Measurements from ENCODE around the gene PSD4. TPM values are rescaled to one million over a fixed set of nuclear protein-coding genes. Genes with fewer than 3 reads are reported as not detected.
A peak's percentile ranks its signal among the peaks of the same experiment; 100 is the strongest.

PSD4 gene
- total and polyA plus RNA-seq, 2 of the 8 experiments (the other 6 are each of a cell fraction or from before 2014, with no cell fraction given): 0.53 to 1.2 TPM

- Histone ChIP-seq H3K79me2 (ENCODE audit: control insufficient read depth in 1 of 2, insufficient read depth in 2 of 2, low read length in 2 of 2) (no peaks in the 10 kb centered on the region), H3K23ac (ENCODE audit: insufficient read length) (no peak overlapping the region), H4K91ac (replicated peaks; ENCODE audit: insufficient read length, low read length) (no peak overlapping the region), H2BK5ac (ENCODE audit: low read depth, low read length) (no peak overlapping the region), H3K4me3 (ENCODE audit: extremely low read depth in 1 of 4, insufficient read depth in 2 of 4, low read depth in 3 of 4, low read length in 4 of 4) (peak overlapping the region; percentile 57 to 73 (median 66)), H3K27ac (ENCODE audit: low read depth, low read length) (no peak overlapping the region), H3K14ac (ENCODE audit: insufficient read length) (no peak overlapping the region), H3K56ac (replicated peaks; ENCODE audit: insufficient read length, low read depth, low read length) (no peak overlapping the region), H2BK15ac (ENCODE audit: low read length) (no peak overlapping the region), H3K27me3 (replicated peaks in 1 of 4; ENCODE audit: control insufficient read depth in 3 of 4, extremely low read depth in 1 of 4, insufficient read depth in 3 of 4, low read length in 3 of 4) (peaks cover 0 to 2% (median 0%) of the 10 kb centered on the region in 4 experiments; a peak in 1 of 7 replicates), H3K18ac (ENCODE audit: extremely low read depth, low read length) (peak overlapping the region; percentile 83), H4K5ac (ENCODE audit: insufficient read length, low read depth, low read length) (no peak overlapping the region), H4K8ac (ENCODE audit: extremely low read depth, insufficient read depth, low read length) (peak overlapping the region; percentile 72), H2BK120ac (replicated peaks; ENCODE audit: low read depth, low read length) (no peak overlapping the region), H3K4me1 (replicated peaks in 1 of 4; ENCODE audit: control insufficient read depth in 3 of 4, insufficient read depth in 4 of 4, low read length in 3 of 4) (no peaks in the 10 kb centered on the region; a peak in 2 of 7 replicates), H2AFZ (ENCODE audit: low read length) (peak overlapping the region; percentile 73; the same call in 1 of the 2 replicates), H3K79me1 (ENCODE audit: low read depth, low read length) (no peaks in the 10 kb centered on the region), H3K9ac (replicated peaks in 1 of 4; ENCODE audit: extremely low read depth in 1 of 4, low read depth in 3 of 4, low read length in 3 of 4) (no peak overlapping the region), H2BK12ac (ENCODE audit: low read depth, low read length) (no peak overlapping the region), H2BK20ac (ENCODE audit: low read length) (no peak overlapping the region), H3K23me2 (ENCODE audit: low read depth, low read length) (peaks cover 2% of the 10 kb centered on the region; the same call in 1 of the 2 replicates), H3K4ac (replicated peaks; ENCODE audit: insufficient read length, low read depth, low read length) (no peak overlapping the region), H2AK5ac (ENCODE audit: low read depth, low read length) (no peak overlapping the region), H3K36me3 (ENCODE audit: control insufficient read depth in 2 of 4, insufficient read depth in 4 of 4, low read length in 3 of 4) (no peaks in the 10 kb centered on the region), H3K9me3 (ENCODE audit: insufficient read depth in 2 of 2, low read depth in 1 of 2, low read length in 1 of 2) (no peaks in the 10 kb centered on the region), H3K4me2 (ENCODE audit: insufficient read depth in 1 of 2, low read depth in 2 of 2, low read length in 2 of 2) (peak overlapping the region; percentile 47 to 76), H4K20me1 (replicated peaks in 1 of 2; ENCODE audit: control insufficient read depth in 1 of 2, insufficient read depth in 2 of 2, low read length in 2 of 2) (no peaks in the 10 kb centered on the region)
- FAIRE-seq (no peak), DNase-seq (ENCODE audit: low read depth in 1 of 2, low spot score in 2 of 2) (no peak)
- WGBS, 2 experiments (ENCODE audit: extremely low coverage in 1 of 2, insufficient coverage in 1 of 2, insufficient read length in 1 of 2, insufficient replicate concordance in 2 of 2, low coverage in 1 of 2, low lambda C conversion rate in 2 of 2, missing lambda C conversion rate in 1 of 2): 62% methylated on average over 31 of the region's 32 CpGs; no CpG with 5 or more reads in 1 of the 2 experiments
- ChIA-PET POLR2A (ENCODE audit: partially characterized antibody) (interaction anchor here (0.6 to 1.6 kb wide), 10 partner anchors 13 to 167 kb away, joined by 3 to 6 read pairs (median 3); no protein-coding TSS in a partner anchor), CTCF (ENCODE audit: partially characterized antibody) (interaction anchor here (0.6 to 16.5 kb wide), 43 partner anchors 8 to 192 kb away, joined by 3 to 253 read pairs (median 5); partner anchors contain the start of genes PAX8 and PSD4)
- TF ChIP-seq JUN (IDR thresholded peaks at IDR 0.05; ENCODE audit: low read depth, low read length) (no peak), RFX5 (IDR thresholded peaks at IDR 0.05; ENCODE audit: borderline replicate concordance, low read depth, low read length) (no peak), SP1 (IDR thresholded peaks at IDR 0.05; ENCODE audit: low read depth, low read length) (no peak), ASH2L (IDR thresholded peaks at IDR 0.05; ENCODE audit: low read length) (no peak), HDAC6 (IDR thresholded peaks at IDR 0.05; ENCODE audit: low read depth, low read length) (no peak), ATF3 (IDR thresholded peaks at IDR 0.05; ENCODE audit: insufficient read depth, low read depth, low read length) (no peak)
Observed at GRCh38 chr2:113198048-113198789, 24.4 kb downstream of the PSD4 start.
